Endometrial microvascular endothelial cells (primary cell): Measurements from ENCODE around the gene VANGL2. TPM values are rescaled to one million over a fixed set of nuclear protein-coding genes. Genes with fewer than 3 reads are reported as not detected.

Source experiments
- in situ Hi-C: cut with HindIII; loops from 2 replicates; pipeline ENCODE4 v1.10.0; 2017; ENCODE audit warnings: low sequenced_read_pairs, low pct_unique_long_range_greater_than_20kb; ENCODE audit errors: inconsistent ontology term
- total RNA-seq: library from RNA; depleted of rRNA; stranded (reverse); fragments of >200 nt; gene quantifications from one replicate; pipeline ENCODE4 v1.2.3, GENCODE V29; 2015; ENCODE audit errors: inconsistent ontology term

Gene VANGL2
- total RNA-seq, 1 donor from 2014 or later, result not detected

GRCh38 chr1:160439718-160440117 is 39.4 kb downstream of the VANGL2 start:
- in situ Hi-C loops, result no loop called here

GRCh38 chr1:160446945-160447600 is 46.7 kb downstream of the VANGL2 start:
- in situ Hi-C loops, result no loop called here

DNA sequence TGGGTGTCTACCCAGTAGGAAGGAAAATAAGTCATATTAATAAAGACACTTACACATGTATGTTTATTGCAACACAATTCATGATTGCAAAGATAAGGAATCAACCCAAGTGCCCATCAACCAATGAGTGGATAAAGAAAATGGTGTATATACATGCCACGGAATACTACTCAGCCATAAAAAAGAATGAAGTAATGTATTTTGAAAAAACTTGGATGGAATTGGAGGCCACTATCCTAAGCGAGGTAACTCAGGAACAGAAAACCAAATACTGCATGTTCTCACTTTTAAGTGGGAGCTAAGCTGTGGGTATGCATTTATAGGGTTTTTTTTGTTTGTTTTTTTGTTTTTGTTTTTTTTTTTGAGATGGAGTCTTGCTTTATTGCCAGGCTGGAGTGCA is 49.1 kb downstream of the VANGL2 start:
- in situ Hi-C loops, result no loop called here

DNA sequence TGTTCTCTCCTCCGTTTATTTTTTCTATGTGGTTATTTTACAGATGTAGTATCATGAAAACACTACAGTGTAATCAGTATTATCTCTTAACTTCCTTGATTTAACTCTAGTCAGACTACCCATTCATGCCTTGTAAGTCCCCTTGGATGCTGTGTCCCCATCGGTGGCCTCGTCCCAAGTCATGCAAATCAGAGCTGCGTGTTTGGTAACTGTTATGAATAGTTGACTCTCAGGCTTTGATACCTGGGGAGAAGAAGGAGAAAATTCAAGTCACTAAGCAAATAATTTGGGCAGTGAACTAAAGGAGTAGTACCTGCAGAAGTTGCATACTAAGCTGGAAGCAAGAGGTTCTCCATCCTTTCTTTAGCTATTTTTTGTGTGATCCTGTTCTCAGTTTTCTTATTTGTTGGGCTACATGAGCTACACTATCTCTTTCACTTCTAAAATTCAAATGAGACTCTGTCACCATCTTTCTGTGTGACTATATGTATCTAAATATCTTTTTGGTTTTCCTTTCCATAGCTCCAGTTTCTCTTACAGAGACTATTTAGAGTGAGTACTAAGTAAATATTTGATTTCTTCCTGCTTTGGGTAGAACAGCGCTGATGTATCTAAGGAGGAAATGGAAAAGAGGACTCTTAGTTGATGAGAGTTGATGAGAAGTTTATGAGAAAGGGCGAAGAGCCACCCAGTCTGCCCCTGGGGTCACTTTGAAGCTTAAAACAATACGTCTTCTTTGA is 50.9 kb downstream of the VANGL2 start:
- in situ Hi-C loops, result no loop called here

DNA sequence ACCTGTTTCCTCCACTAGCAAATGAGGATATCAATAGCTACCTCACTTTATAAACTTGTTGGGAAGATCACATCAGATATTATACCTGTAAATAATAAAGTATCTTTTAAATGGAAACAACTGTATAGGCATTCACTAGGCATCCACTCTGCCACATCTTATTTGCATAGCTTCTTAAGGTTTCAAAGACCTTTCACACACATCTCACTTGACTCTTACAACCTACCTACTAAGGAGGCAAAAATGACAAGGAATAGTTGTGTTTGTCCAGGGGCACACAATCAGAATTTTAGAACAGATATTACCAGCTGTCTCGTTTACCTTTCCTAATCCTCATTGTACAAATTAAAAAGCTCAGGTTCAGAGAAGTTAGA is 51.5 kb downstream of the VANGL2 start:
- in situ Hi-C loops, result no loop called here

- in situ Hi-C loops, result no loop called here
Observed at GRCh38 chr1:160453443-160453842, 53.1 kb downstream of the VANGL2 start.

- in situ Hi-C loops, result no loop called here
Observed at GRCh38 chr1:160454371-160455152, 54.2 kb downstream of the VANGL2 start.

DNA sequence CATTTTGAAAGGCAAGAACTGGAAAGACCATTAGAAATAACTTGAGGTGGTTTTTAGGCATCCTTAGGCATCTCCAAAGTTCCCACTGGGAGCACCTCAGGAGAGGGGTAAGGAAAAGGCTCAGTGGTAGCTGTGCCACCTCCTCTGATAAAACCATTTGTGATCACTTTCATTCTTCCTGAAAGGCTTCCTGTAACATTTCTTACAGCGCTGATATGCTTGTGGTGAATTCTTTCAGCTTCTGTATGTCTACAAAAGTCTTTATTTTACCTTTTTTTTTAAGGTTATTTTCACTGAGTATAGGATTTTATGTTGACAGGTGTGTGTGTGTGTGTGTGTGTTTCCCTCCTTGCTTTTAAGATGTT is 54.8 kb downstream of the VANGL2 start:
- in situ Hi-C loops, result no loop called here

GRCh38 chr1:160459056-160459455 is 58.7 kb downstream of the VANGL2 start:
- in situ Hi-C loops, result no loop called here

DNA sequence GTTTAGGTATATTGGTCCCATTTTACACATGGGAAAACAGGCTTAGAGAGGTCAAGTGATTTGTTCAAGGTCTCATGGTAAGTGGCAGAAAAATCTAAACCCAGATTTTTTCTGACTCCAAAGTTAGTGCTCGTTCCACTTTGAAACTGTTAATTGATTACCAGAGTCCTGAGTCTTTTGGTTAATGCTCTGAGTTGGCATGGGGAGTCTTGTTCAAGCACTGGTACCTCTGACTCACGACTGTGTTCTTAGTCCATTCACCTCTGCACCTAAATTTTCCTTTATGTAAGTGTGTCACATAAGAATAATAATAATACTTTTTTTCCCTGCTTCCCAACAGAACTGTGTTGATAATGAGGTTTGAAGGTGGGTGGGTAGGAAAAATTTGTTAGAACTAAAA is 59.3 kb downstream of the VANGL2 start:
- in situ Hi-C loops, result no loop called here

DNA sequence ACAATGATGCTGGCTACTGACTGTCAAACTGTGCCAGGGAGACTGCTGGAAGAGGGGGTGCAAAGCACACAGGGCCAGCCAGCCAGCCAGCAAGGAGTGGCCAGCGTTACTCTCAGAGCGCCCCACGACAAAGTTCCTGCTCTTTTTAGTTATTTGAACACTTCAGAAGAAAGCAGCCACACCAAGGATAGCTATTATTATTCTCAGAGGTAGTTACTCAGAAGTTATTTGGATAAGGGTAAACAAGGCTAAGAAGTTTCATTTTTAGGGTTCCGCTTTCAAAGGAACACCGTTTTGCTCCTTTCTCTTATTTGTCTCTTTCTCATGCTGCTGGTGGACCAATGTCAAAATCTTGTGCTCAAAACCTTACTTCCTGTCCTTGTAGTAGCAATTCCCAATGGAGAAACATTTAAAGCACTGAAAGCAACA is 59.9 kb downstream of the VANGL2 start:
- in situ Hi-C loops, result no loop called here

DNA sequence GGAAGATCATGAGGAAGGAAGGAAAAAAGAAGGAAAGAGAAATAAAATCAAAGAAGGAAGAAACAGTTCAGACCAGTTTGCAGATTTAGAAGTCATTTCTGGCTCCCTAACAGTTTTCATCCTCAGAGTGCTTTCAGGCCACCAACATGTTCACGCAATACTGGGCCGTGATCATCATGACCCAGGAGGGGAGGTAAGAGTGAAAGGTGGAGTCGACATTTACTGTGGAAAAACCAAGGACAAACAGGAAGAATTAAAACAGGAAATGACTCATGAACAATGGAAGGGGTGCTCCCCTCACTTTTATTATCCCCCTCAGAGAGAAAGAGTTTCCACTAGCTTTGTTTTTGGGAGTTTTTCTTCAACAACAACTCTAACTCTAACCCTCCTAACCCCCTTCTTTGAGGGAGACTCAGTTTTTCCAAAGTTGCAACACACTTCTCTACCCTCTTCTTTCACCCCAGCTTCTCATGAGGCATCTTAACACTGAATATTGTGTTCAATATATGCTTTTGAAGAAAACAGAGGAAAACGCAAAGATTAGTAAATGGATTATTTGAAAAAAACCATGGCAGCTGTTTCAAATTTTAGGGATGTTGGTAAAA is 60.4 kb downstream of the VANGL2 start:
- in situ Hi-C loops, result no loop called here

- in situ Hi-C loops, result no loop called here
Observed at GRCh38 chr1:160465123-160465522, 64.8 kb downstream of the VANGL2 start.

DNA sequence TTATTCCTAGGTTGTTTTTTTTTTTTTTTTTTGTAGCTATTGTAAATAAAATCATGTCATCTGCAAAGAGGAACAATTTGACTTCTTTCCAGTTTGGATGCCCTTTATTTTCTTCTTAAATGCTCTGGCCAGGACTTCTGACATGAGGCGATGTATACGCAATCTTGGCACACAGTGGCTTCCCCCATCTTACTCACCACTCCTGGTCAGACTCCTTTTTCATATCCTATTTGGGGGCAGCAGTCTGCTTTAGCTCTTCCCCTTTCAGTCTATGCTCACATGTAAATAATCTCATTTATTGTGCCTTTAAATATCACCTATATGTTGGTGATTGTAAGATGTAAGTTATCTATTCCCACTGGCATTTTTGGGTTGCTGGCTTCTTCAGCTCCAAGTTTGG is 66.6 kb downstream of the VANGL2 start:
- in situ Hi-C loops, result no loop called here

DNA sequence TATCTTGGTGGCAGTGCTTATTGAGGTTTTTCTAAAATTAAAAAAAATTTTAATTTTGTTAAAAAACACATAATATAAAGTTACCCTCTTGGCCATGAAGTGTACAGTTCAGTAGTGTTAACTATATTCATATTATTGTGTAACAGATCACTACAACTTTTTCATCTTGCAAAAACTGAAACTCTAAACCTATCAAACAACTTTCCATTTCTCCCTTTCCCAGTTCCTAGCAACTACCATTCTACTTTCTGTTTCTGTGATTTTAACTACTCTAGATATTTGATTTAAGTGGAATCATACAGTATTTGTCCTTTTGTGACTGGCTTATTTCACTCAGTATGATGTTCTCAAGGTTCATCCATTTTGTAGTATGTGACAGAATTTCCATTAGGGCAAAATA is 67.2 kb downstream of the VANGL2 start:
- in situ Hi-C loops, result no loop called here

DNA sequence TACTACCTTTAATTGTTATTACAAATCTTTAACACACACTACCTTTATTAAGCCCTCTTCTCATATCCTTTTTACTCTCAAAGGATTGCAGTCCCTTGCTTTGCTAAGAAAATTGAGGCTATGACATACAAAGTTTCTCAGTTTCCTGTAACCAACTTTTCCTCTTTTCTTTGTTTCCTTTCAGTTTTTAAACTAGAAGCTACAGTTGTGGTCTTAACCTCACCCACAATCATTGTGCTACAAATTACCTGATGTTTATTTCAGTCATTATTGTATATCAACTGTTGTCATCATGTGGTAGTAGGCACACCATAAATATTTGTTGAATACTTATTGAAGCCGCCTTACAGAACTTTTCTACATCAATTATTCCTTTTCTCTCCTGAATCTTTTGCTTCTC is 70.9 kb downstream of the VANGL2 start:
- in situ Hi-C loops, result no loop called here

- in situ Hi-C loops, result no loop called here
Observed at GRCh38 chr1:160472112-160472511, 71.7 kb downstream of the VANGL2 start.

GRCh38 chr1:160474392-160475242 is 74.3 kb downstream of the VANGL2 start:
- in situ Hi-C loops, result no loop called here
